ENCODE results near the gene CBL.
"Not testable (repeated sequence)": the region's sequence is repeated elsewhere in the genome, so short reads cannot be mapped to it uniquely, and the experiment has no call there.

Gene CBL

GRCh38 chr11:119218141-119218878 lies 12.2 kb downstream of the CBL start:
- DNase-seq = no peak

- DNase-seq = no peak
Observed at GRCh38 chr11:119222308-119222707, 16.2 kb downstream of the CBL start.

- no peak for DNase-seq
Observed at GRCh38 chr11:119222891-119223290, 16.8 kb downstream of the CBL start.

- DNase-seq = no peak
Observed at GRCh38 chr11:119223856-119224255, 17.7 kb downstream of the CBL start.

DNA sequence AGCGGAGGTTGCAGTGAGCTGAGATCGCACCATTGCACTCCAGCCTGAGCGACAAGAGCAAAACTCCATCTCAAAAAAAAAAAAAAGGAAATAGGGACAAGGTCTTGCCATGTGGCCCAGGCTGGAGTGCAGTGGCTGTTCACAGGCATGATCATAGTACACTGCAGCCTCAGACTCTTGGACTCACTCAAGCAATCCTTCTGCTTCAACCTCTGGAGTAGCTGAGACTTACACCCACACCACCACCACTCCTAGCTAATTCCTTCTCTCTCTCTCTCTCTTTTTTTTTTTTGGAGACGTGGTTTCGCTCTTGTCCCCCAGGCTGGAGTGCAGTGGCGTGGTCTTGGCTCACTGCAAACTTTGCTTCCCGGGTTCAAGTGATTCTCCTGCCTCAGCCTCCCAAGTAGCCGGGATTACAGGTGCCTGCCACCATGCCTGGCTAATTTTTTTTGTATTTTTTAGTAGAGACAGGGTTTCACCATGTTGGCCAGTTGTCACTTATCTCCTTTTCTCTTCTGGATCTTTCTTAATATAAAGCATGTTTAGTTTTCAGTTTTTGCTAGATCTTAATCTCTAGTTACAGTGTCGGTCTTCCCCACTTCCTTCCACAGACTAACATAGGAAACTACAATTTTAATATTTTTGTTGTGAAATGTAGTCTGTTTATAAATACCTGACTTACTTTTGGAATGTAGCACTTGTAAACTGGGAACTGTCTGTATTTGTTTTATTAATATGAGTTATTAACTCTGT lies 22.6 kb downstream of the CBL start:
- not testable (repeated sequence) for DNase-seq

- no peak for DNase-seq
Observed at GRCh38 chr11:119229288-119229672, 23.1 kb downstream of the CBL start.

DNA sequence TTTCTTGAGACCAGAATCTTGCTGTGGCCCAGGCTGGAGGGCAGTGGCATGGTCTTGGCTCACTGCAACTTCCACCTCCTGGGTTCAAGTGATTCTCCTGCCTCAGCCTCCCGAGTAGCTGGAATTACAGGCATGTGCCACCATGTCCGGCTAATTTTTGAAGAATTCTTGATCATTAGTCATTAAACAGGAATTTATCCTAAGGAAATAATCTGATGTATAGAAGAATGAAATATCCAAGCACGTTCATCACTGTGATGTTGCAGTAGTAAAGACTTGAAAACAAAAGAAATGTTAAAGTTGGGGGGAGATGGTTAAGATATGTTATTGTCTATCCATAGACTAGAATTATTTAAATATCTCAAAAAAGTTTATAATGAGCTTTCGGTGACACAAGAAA lies 23.6 kb downstream of the CBL start:
- no peak for DNase-seq

GRCh38 chr11:119236490-119236889 lies 30.4 kb downstream of the CBL start:
- DNase-seq = no peak

- DNase-seq = no peak
Observed at GRCh38 chr11:119236891-119237290, 30.8 kb downstream of the CBL start.

DNA sequence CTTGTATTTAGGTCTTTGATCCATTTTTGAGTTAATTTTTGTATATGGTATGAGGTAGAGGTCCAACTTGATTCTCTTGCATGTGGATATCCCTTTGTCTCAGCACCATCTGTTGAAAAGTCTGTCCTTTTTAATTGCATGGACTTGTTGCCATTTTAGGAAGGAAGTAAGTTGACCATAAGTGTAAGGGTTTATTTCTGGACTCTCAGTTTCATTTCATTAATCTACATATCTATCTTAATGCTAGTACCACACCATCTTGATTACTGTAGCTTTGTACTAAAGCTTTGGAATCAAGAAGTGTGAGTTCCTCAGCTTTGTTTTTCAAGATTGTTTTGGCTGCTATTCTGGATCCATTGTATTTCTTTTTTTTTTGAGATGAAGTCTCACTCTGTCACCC lies 31.4 kb downstream of the CBL start:
- no peak for DNase-seq

DNA sequence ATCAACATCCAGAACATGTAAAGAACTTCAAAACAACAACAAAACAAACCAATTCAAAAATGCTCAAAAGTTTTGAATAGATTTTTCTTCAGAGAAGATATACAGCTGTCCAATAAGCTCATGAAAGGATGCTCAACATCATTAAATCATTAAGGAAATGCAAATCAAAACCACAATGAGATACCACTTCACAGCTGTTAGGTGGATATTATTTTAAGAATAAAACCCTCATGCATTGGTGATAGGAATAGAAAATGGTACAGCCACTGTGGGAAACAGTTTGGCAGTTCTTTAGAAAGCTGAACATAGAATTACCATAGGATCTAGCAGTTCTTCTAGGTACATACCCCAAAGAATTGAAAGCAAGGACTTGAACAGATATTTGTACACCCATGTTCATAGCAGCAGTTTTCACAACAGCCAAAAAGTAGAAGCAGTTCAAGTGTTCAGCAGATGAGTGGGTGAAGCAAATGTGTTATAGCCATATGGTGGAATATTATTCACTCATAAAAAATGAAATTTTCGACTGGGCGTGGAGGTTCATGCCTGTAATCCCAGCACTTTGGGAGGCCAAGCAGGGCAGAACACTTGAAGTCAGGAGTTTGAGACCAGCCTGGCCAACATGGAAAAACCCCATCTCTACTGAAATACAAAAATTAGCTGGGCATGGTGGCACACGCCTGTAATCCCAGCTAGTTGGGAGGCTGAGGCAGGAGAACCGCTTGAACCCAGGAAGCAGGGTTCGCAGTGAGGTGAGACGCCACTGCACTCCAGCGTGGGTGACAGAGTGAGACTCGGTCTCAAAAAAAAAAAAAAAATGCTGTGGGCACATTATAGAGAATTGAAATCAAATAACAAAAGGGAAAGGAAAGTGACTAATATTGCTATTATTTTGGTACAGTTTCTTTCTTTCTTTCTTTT lies 42.9 kb downstream of the CBL start:
- DNase-seq = no peak

DNA sequence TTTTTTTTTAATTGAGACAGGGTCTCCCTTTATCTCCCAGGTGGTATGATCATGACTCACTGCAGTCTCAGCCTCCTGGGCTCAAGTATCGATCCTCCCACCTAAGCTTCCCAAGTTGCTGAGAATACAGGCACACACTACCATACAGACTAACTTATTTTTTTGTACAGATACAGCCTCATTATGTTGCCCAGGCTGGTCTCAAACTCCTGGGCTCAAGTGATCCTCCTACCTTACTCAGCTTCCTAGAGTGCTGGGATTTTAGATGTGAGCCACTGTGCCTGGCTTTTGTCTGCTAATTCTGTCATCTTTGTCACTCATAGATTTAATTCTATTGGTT lies 43.5 kb downstream of the CBL start:
- no peak for DNase-seq

GRCh38 chr11:119251114-119251513 lies 45.0 kb downstream of the CBL start:
- DNase-seq = no peak

DNA sequence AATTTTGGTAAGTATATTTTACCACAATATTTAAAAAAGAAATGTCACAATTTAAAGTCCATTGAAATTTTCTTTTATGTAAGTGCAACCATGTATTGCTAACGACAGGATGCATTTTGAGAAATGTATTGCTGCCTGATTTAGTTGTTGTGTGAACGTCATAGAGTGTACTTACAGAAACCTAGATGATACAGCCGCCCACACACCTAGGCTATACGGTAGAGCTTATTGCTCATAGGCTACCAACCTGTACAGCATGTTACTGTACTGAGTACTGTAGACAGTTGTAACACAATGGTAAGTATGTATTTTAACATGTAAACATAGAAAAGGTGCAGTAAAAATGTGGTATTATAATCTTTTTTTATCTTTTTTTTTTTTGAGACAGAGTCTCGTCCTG lies 48.1 kb downstream of the CBL start:
- DNase-seq = no peak

GRCh38 chr11:119258180-119258579 lies 52.0 kb downstream of the CBL start:
- DNase-seq = no peak

DNA sequence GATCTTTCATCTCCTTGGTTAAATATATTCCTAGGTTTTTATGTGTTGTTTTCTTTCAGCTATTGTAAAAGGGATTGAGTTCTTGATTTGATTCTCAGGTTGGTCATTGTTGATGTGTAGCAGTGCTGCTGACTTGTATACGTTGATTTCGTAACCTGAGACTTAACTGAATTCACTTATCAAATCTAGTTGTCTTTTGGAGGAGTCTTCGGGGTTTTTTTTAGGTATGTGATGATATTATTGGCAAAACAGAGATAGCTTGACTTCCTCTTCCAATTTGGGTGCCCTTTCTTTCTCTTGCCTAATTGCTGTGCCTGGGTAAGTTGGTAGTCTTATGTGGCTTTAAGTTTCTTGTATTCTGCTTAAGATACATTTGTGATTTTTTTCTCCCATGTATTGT lies 52.8 kb downstream of the CBL start:
- no peak for DNase-seq

DNA sequence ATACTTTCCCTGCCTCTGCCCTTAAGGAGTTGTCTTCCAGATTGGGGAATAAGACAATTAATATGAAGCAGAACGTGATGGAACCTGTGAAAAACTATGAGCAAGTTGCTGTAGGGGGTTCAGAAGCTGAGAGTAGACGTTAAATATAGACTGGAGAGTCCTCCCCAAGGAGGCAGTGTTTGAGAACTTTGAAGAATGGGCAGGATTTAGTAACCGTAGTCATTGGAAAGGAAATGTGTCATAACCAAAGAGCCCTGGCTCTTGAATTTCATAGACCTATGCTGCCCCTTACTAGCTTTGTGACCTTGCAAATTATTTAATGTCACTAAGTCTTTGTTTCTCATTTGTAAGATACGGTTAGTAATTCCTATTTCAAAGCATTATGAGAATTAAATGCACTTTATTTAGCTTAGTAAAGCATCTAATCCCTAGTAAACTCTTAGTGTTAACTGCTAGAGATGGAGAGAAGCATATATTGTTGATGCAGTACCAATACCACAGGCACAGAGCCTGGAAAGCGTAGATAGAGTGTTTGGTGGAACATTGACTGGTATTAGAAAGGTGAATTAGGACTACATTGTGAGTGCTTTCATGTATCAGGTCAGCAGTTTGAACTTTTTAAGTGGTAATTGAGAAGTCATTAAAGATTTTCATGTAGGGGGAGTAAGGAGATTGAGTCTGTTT lies 56.7 kb downstream of the CBL start:
- no peak for DNase-seq

DNA sequence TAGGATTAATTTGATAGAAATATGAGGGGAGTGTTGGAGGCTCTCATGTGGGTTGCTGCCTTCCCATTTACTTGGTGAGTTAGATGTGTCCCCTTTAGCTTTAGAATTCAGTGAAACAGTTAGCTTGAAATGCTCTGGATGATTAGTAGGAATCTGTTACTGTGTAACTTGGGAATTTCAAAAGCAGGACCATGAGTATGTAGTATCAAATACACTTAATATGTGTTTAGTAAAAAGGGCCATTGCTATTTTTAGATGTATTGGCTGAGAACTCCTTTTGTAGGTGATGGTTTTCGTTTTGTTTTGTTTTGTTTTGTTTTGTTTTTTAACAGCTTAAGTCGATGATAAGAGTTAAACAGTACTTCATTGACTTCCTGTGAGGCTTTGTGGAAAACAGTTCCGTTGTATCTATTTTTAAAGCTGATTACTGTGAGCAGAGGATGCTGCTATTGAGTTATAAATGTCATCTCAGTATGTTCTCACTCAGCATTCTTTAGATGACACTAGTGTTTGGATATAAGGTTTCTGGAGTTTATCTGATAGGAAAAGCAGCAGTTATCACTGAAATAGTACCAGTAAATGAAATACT lies 57.3 kb downstream of the CBL start:
- DNase-seq = no peak

DNA sequence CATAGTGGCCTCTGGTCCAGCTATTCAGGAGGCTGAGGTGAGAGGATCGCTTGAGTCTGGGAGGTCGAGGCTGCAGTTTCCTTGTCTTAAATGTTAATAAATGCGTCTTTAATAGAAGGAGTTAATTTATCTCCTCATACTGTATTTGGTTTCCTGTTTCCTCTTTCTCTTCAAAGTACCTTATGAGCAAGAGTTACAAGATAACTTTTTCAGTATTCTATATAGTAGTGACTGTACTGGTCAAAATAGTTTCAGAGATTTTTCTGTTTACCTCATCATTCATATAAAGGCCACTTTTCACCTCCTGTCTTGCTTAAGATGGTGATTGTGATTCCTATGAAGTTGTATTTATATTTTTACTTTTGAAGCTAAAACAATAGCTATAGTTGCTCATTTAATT lies 59.9 kb downstream of the CBL start:
- no peak for DNase-seq

- DNase-seq = no peak
Observed at GRCh38 chr11:119266517-119267255, 60.5 kb downstream of the CBL start.

DNA sequence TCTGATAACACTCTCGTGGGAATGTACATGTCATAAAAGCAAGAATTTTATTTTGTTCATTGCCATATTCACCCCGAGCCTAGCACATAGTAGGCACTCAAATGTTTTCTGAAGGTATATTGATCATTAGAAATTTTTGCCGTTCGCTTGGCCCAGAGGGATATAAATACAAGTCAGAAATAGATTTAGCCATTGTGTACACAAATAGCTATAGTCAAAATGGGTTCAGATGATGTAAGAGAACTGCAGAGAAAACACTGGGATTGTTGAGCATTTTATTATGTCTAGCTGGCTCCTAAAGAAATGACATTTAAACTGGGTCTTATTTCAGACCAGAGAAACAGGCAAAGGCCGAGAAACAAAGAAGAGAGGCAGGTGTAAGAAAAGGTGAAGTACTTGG lies 61.5 kb downstream of the CBL start:
- no peak for DNase-seq

- DNase-seq = no peak
Observed at GRCh38 chr11:119273721-119274120, 67.6 kb downstream of the CBL start.
